Skin of body (tissue), 2 donors: Measurements from ENCODE around the gene MBD6. TPM values are rescaled to one million over a fixed set of nuclear protein-coding genes. Genes with fewer than 3 reads are reported as not detected.
"Not testable (repeated sequence)": the region's sequence is repeated elsewhere in the genome, so short reads cannot be mapped to it uniquely, and the experiment has no call there.

ENCODE experiments used
- DNase-seq: peaks from one replicate; lab custom pipeline; 2025; lab: John Stamatoyannopoulos, UW
- total RNA-seq: library from RNA; depleted of rRNA; stranded (reverse); fragments of >200 nt; gene quantifications from one replicate; pipeline ENCODE4 v1.2.3, GENCODE V29; 2014

Gene MBD6
- total RNA-seq, 1 donor from 2014 or later, result 13.0 TPM

DNA sequence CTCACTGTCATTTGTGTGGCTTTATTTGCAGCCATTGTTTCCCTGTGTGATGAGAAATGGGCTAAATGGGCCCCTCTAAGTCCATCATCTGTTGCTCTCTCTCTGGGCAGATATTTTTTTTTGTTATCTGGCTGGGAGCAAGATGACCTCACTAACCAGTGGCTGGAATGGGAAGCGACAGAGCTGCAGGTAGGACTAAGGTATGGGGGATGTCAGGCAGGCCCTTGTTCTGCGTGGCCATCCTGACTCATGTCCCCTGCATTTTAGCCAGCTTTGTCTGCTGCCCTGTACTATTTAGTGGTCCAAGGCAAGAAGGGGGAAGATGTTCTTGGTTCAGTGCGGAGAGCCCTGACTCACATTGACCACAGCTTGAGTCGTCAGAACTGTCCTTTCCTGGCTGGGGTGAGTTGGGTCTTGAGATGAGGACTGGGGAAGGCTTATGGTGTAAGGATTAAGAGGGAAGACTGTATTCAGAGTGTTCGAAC lies 33.4 kb upstream of the MBD6 start:
- DNase-seq, result no peak

DNA sequence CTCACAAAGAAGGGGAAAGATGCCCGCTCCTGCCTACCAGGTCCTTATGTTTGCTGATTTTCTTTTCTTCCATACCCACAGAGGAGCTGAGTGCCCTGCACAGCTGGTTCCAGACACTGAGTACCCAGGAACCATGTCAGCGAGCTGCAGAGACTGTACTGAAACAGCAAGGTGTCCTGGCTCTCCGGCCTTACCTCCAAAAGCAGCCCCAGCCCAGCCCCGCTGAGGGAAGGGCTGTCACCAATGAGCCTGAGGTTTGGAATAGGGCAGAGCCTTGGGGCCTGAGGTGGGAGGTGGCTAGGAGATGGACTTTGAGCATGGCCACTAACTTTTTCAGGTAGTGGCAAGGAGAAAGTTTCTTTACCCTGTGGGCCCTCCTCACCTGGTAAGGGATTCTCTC lies 32.5 kb upstream of the MBD6 start:
- DNase-seq, result no peak

DNA sequence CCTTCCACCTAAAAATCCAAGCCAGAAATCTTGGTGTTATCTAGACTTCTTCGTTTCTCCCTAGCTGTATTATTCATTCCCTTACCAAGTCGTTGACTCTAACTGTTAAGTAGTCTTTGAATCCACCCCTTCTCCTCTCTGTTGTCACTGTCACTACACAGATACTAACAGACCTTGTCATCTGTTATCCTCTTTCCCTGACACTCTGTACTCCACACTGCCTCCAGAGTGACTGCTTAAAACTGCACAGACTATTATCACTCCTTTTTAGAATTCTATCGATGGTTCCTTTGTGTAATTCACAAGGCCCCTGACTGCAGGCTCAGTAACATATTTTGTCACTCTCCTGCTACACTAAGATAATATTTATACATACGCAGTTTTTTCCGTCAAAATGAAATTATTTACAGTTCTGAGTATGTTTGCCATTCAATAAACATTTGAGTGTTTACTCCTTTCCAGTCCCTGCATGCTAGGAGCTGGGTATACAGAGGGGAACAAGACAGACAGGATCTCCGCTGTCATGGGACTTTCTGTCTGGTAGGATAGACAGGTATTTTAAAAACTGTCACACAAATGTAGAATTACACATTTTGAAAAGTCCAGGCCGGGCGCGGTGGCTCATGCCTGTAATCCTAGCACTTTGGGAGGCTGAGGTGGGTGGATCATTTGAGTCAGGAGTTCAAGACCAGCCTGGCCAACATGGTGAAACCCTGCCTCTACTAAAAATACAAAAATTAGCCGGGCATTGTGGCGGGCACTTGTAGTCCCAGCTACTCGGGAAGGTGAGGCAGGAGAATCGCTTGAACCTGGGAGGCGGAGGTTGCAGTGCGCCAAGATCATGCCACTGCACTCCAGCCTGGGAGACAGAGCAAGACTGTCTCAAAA lies 31.0 kb upstream of the MBD6 start:
- no peak for DNase-seq

DNA sequence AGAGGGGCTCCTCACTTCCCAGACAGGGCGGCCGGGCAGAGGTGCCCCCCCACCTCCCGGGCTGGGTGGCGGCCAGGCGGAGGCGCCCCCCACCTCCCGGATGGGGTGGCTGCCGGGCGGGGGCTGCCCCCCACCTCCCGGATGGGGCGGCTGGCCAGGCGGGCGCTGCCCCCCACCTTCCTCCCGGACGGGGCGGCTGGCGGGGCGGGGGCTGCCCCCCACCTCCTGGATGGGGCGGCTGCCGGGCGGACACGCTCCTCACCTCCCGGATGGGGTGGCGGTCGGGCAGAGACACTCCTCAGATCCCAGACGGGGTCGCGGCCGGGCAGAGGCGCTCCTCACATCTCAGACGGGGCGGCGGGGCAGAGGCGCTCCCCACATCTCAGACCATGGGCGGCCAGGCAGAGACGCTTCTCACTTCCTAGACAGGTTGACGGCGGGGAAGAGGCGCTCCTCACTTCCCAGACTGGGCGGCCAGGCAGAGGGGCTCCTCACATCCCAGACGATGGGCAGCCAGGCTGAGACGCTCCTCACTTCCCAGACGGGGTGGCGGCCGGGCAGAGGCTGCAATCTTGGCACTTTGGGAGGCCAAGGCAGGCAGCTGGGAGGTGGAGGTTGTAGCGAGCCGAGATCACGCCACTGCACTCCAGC lies 27.4 kb upstream of the MBD6 start:
- not testable (repeated sequence) for DNase-seq

DNA sequence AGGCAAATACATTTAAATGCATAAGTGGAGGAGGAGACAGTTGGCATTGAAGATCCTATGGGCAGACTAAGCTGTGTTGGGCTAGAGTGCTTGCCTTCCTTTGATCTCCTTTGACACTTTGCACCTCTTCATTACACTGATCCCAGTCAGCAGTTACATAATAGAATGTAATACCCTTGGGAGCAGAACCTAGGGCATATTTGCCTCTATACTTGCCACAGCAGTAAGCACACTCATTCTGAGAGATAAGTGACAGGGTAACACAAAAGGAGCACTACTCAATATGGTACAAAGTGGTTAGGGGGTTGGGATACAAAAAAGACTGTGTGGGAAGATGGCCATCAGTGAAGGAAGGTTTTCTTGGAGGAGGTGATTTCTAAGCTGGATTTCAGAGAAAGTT lies 25.8 kb upstream of the MBD6 start:
- no peak for DNase-seq

DNA sequence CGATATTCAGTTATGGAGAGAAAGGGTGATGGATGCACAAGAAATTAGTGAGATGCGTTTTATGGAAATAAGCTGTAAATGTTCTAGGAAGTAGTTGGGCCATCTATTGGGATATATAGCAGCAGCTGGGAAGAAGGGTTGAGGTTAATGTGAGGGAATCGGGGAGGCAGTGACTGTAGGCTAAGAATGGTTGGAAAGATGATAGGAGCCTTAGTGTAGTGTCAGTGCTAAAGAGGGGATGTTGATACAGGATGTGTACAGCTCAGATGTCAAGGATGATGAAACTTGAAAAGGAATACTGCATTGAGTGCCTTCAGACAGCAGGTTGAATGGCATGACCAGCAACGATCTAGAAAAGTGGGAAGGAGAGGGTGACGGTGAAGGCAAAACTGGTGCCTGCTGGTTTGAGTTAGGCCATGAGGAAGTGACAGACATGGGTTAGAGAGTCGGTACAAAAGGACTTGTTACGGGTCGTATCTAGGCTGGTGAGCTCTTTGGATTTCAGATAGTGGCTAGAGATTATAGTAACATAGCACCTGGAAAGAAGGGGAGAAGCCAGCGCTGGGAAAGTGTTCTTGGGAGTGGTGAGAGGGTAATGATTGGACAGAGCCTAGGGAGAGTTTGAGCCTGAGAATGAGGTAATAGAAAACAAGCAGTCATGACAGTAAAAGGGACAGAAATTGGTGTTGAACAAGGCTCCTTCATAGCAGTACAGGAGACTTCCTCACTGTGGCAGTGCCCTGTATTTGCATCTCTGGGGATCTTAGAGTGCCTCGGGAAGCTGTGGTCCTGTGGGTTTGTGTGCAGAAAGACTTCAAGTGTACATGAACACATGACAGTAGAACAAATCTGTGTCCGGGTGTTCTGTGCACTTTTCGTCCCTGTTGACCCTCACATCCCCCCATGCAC lies 25.1 kb upstream of the MBD6 start:
- no peak for DNase-seq

DNA sequence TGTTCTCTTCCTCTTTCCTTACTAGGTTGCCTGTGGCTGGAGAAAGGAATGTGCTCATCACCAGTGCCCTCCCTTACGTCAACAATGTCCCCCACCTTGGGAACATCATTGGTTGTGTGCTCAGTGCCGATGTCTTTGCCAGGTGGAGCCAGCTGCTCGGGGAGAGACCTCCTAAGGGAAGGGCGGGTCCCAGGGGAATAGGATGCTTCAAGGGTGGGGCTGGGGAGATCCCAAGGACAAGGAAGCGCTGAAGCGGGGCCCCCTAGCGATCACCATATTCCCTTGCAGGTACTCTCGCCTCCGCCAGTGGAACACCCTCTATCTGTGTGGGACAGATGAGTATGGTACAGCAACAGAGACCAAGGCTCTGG lies 24.5 kb upstream of the MBD6 start:
- no peak for DNase-seq

DNA sequence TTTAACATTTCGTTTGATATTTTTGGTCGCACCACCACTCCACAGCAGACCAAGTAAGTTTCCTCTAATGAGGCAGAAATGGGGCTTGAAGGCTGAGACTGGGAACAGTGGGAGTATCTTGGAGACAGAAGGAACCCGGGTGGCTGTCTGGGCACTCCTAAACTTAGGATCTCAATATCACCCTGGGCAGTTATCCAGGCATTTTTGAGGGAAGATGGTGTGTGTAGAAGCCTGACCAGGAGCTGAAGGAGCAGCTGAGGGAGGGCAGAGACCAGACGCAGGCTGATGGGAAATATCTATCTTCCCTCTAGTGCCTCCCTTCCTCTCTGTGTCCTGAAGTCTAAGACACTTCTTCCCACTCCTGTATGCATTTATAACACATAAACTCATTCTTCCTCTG lies 24.1 kb upstream of the MBD6 start:
- no peak for DNase-seq

DNA sequence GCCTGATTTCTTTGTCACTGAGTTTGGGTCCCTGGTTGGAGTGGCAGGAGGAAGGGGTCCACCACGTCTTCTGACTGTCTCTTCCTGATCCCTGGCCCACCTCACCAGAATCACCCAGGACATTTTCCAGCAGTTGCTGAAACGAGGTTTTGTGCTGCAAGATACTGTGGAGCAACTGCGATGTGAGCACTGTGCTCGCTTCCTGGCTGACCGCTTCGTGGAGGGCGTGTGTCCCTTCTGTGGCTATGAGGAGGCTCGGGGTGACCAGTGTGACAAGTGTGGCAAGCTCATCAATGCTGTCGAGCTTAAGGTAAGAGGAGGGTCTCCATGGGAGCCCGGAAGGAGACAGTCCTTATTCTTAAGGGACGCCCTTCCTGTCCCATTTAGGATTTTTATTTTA lies 22.4 kb upstream of the MBD6 start:
- DNase-seq, result no peak

DNA sequence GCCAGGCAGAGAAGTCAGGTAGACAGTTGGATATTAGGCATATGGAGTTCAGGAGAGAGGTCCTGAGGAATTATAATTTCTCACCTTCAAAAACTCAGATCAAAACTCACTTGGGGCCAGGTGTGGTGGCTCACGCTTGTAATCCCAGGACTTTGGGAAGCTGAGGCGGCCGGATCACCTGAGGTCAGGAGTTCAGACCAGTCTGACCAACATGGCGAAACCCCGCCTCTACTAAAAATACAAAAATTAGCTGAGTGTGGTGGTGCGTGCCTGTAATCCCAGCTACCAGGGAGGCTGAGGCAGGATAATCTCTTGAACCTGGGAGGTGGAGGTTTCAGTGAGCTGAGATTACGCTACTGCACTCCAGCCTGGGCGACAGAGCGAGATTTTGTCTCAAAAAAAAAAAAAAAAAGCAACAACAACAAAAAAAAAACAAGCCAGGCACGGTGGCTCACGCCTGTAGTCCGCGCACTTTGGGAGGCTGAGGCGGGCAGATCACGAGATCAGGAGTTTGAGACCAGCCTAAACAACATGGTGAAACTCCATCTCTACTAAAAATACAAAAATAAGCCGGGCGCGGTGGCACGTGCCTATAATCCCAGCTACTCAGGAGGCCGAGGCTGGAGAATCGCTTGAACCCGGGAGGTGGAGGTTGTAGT lies 20.2 kb upstream of the MBD6 start:
- DNase-seq, result not testable (repeated sequence)

DNA sequence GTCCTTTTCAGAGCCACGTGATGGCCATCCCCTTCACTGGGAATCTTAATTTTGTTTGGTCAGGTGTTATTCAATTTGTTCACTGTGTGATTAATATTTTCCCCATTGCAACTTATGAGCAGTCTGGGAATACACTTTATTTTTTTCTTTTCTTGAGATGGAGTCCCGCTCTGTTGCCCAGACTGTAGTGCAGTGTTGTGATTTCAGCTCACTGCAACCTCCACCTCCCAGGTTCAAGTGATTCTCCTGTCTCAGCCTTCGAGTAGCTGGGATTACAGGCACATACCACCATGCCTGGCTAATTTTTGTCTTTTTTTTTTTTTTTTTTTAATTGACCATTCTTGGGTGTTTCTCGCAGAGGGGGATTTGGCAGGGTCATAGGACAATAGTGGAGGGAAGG lies 16.1 kb upstream of the MBD6 start:
- DNase-seq, result not testable (repeated sequence)

DNA sequence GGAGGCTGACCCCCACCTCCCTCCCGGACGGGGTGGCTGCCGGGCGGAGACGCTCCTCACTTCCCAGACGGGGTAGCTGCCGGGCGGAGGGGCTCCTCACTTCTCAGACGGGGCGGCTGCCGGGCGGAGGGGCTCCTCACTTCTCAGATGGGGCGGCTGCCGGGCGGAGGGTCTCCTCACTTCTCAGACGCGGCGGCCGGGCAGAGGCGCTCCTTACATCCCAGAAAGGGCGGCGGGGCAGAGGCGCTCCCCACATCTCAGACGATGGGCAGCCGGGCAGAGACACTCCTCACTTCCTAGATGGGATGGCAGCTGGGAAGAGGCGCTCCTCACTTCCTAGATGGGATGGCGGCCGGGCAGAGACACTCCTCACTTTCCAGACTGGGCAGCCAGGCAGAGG lies 14.8 kb upstream of the MBD6 start:
- DNase-seq, result not testable (repeated sequence)

DNA sequence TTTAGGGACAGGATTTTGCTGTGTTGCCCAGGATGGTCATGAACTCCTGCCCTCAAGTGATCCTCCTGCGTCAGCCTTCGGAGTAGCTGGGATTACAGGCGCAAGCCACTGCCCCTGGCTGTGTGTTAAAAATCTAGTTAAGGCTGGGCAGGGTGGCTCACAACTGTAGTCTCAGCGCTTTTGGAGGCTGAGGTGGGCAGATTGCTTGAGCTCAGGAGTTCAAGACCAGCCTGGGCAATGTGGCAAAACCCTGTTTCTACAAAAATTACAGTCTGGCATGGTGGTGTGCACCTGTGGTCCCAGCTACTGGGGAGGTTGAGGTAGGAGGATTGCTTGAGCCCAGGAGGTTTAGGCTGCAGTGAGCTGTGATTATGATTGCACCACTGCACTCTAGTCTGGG lies 11.5 kb upstream of the MBD6 start:
- DNase-seq, result no peak

DNA sequence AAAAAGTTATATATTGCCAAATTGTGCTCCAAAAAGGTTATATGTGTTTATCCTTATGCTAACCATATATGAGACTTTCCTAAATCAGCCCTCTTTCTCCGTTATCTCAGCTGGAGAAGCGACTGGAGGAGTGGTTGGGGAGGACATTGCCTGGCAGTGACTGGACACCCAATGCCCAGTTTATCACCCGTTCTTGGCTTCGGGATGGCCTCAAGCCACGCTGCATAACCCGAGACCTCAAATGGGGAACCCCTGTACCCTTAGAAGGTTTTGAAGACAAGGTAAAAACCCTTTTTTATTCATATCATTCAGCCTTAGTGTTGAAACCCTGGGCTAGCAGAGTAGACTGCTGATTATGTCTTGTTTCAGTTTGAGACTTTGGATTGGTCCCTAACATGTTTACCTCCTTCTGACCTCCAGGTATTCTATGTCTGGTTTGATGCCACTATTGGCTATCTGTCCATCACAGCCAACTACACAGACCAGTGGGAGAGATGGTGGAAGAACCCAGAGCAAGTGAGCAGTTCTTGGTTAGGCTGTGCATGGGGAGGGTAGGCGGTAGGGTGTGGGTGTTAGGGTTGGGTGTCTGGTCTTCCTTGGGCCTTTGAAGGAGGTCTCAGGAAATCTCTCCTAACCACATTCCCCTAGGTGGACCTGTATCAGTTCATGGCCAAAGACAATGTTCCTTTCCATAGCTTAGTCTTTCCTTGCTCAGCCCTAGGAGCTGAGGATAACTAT lies 10.9 kb upstream of the MBD6 start:
- no peak for DNase-seq

DNA sequence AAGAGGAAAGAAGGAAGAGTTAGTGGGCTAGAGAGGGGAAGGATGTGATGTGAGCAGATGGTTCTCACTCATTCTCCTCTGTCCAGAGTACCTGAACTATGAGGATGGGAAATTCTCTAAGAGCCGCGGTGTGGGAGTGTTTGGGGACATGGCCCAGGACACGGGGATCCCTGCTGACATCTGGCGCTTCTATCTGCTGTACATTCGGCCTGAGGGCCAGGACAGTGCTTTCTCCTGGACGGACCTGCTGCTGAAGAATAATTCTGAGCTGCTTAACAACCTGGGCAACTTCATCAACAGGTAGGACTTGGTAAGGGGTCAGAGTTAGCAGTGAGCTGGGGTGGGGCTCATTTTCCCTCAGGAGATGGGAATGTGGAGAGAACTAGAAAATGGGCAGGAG lies 10.0 kb upstream of the MBD6 start:
- DNase-seq, result no peak

DNA sequence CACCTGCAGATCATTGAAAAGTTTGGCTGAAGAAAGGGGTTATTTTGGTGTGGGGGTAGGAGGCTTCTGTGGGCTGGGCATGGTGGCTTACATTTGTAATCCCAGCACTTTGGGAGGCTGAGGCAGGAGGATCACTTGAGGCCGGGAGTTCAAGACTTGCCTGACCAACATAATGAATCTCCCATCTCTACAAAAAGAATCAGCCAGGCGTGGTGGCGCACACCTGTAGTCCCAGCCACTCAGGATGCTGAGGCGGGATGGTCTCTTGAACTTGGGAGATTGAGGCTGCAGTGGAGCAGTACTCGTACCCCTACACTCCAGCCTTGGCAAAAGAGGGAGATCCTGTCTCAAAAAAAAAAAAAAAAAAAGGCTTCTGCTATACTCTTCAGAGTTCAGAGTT lies 9.4 kb upstream of the MBD6 start:
- no peak for DNase-seq

DNA sequence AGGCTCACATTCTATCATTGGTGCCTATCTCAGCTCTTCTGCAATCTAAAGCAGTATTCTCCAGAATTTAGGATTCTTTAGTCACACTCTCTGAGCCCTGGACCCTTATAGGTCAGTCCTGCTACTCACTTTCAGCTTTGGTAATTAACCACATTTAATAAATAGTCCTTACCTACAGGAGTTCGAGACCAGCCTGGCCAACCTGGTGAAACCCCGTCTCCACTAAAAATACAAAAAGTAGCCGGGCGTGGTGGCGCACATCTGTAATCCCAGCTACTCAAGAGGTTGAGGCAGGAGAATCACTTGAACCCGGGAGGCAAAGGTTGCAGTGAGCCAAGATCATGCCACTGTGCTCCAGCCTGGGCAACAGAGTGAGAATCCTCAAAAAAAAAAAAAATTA lies 8.9 kb upstream of the MBD6 start:
- DNase-seq, result not testable (repeated sequence)

DNA sequence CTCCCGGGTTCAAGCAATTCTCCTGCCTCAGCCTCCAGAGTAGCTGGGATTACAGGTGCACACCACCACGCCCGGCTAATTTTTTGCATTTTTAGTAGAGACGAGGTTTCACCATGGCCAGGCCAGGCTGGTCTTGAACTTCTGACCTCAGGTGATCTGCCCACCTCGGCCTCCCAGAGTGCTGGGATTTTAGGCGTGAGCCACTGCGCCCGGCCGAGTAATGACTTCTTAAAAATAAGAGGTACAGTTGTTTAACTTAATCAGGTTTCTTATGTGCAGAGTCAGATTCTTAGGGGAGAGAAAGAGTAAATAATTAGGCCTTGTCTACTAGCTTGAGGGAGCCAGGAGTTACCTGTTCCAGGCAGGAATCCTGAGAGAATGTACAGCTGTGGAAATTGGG lies 8.4 kb upstream of the MBD6 start:
- DNase-seq, result not testable (repeated sequence)

DNA sequence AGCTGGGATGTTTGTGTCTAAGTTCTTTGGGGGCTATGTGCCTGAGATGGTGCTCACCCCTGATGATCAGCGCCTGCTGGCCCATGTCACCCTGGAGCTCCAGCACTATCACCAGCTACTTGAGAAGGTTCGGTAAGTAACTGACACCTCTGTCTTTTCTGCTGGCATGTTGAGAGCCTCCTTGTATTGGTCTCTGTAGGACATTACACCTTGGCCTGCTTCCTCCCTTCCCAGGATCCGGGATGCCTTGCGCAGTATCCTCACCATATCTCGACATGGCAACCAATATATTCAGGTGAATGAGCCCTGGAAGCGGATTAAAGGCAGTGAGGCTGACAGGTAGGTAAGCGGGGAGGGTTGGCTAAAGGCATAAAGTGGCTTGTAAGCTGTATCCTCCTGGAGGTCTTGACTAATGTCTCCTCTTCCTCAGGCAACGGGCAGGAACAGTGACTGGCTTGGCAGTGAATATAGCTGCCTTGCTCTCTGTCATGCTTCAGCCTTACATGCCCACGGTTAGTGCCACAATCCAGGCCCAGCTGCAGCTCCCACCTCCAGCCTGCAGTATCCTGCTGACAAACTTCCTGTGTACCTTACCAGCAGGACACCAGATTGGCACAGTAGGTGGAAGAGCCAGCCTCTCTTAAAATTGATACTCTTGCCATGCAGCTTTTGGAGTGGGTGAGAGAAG lies 7.8 kb upstream of the MBD6 start:
- no peak for DNase-seq

DNA sequence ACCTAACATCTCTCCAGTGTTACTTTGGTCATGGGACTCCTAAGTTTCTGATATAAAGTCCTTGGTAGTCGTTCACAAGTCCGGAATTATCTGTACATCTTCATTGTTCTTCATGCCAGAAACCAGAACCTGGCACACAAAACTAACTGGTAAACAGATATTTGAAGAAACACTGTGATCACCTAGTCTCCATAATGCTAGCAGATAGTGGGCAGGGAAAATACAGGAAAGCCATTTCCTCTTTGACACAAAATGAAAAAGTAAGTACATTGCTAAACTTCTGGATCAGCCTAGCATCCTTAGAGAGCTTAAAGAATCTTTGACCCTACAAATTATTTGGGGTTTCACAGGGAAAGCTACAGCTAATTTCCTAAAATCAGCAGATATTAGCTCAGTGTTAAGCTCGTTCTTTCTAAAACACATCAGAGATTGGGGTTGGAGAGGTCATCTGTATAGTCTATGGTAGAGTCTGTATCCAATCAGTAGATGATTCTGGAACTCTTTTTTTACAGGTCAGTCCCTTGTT lies 7.2 kb upstream of the MBD6 start:
- DNase-seq, result no peak
